Stimulated activated CD4-positive, alpha-beta T cell treated with anti-CD3 and anti-CD28 coated beads, Interleukin-15, amount 100 ng/mL, for 24 hours (primary cell): ENCODE data around the gene ALK.

Experiments used
- DNase-seq: peaks from one replicate; pipeline ENCODE4 v3.0.0-alpha.2; 2020

ALK gene

GRCh38 chr2:29640360-29640759 is 281.0 kb downstream of the ALK start:
- no peak for DNase-seq

GRCh38 chr2:29638641-29639040 is 282.7 kb downstream of the ALK start:
- no peak for DNase-seq

GRCh38 chr2:29634916-29635315 is 286.5 kb downstream of the ALK start:
- DNase-seq = no peak

- no peak for DNase-seq
Measured at GRCh38 chr2:29632018-29632417, 289.4 kb downstream of the ALK start.

GRCh38 chr2:29629495-29629894 is 291.9 kb downstream of the ALK start:
- DNase-seq = no peak

GRCh38 chr2:29628862-29629261 is 292.5 kb downstream of the ALK start:
- DNase-seq = no peak

- no peak for DNase-seq
Measured at GRCh38 chr2:29628108-29628745, 293.2 kb downstream of the ALK start.

GRCh38 chr2:29627279-29627711 is 294.1 kb downstream of the ALK start:
- no peak for DNase-seq

GRCh38 chr2:29620890-29621289 is 300.5 kb downstream of the ALK start:
- DNase-seq = no peak

- DNase-seq = no peak
Measured at GRCh38 chr2:29619689-29620088, 301.7 kb downstream of the ALK start.

- no peak for DNase-seq
Measured at GRCh38 chr2:29618024-29618423, 303.4 kb downstream of the ALK start.

GRCh38 chr2:29617351-29617750 is 304.0 kb downstream of the ALK start:
- no peak for DNase-seq

- no peak for DNase-seq
Measured at GRCh38 chr2:29616569-29616968, 304.8 kb downstream of the ALK start.

- DNase-seq = no peak
Measured at GRCh38 chr2:29615841-29616240, 305.5 kb downstream of the ALK start.

GRCh38 chr2:29615183-29615582 is 306.2 kb downstream of the ALK start:
- no peak for DNase-seq

- DNase-seq = no peak
Measured at GRCh38 chr2:29614295-29614830, 307.0 kb downstream of the ALK start.

- no peak for DNase-seq
Measured at GRCh38 chr2:29613792-29614266, 307.6 kb downstream of the ALK start.

GRCh38 chr2:29613067-29613466 is 308.3 kb downstream of the ALK start:
- DNase-seq = no peak

- no peak for DNase-seq
Measured at GRCh38 chr2:29612568-29612967, 308.8 kb downstream of the ALK start.

- no peak for DNase-seq
Measured at GRCh38 chr2:29611850-29612249, 309.5 kb downstream of the ALK start.

- DNase-seq = no peak
Measured at GRCh38 chr2:29611261-29611660, 310.1 kb downstream of the ALK start.

- DNase-seq = no peak
Measured at GRCh38 chr2:29610569-29610968, 310.8 kb downstream of the ALK start.

GRCh38 chr2:29607038-29607420 is 314.4 kb downstream of the ALK start:
- no peak for DNase-seq

GRCh38 chr2:29606104-29607037 is 315.0 kb downstream of the ALK start:
- no peak for DNase-seq
